Femur (tissue), 1 donor: ENCODE results near the gene C2orf68.
"Not testable (repeated sequence)": the region's sequence is repeated elsewhere in the genome, so short reads cannot be mapped to it uniquely, and the experiment has no call there.

Experiments
- DNase-seq: peaks from one replicate; pipeline ENCODE4 v3.0.0-alpha.2; 2017

Gene C2orf68

GRCh38 chr2:85628658-85629057 lies 16.8 kb upstream of the C2orf68 start:
- DNase-seq: no peak

DNA sequence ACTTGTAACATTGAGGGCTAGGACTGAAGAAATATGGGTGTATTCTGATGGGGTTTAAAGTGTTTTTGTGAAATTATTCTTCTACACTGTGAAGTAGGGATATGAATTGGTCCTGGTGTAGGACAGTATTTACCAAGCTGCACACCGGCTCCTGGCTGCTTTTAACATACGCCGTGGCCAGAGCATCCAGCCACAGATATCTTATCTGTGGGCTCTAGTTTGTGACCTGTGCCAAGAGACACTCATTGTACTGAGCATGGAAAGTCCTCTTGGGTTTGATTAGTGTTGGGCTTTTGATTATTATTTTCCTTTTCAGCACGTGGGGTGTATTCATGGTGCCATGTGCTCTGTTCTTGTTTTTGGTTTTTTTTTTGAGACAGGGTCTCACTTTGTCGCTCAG lies 12.1 kb upstream of the C2orf68 start:
- no peak for DNase-seq

DNA sequence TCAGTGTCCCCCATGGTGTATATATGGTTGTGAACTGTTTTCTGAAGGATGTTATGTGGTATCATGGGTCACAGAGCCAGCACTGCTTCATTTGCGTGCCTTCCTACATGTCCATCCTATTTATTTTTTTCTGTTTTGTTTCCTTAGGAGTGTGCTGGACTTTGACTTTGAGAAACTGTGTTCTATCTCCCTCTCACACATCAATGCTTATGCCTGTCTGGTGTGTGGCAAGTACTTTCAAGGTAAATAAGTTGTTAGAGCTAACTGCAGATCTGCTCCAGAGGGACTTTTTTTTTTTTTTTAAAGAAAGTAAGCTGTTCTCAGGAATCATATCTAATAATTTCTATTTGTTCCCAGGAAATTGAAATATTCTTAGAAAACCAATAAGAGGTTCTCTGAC lies 9.5 kb upstream of the C2orf68 start:
- DNase-seq: no peak

GRCh38 chr2:85619617-85620016 lies 7.8 kb upstream of the C2orf68 start:
- no peak for DNase-seq

GRCh38 chr2:85617723-85618122 lies 5.9 kb upstream of the C2orf68 start:
- DNase-seq: not testable (repeated sequence)

DNA sequence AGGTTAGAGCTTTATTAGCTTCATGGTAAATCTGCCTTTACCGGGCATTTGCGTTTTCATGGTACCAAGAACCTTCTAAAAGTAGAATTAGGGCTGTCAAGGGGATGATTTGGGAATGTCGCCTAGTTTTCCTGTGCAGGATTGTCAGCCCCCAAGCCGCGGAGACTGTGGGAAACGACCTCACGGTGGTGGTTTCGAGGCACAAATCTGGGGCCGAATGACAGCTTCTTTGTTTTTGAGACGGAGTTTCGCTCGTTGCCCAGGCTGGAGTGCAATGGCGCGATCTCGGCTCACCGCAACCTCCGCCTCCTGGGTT lies 3.5 kb upstream of the C2orf68 start:
- no peak for DNase-seq

- DNase-seq: not testable (repeated sequence)
These were observed 2.9 kb upstream of the C2orf68 start for GRCh38 chr2:85614757-85615156.

- DNase-seq: no peak
These were observed 2.0 kb upstream of the C2orf68 start for GRCh38 chr2:85613717-85614515.

DNA sequence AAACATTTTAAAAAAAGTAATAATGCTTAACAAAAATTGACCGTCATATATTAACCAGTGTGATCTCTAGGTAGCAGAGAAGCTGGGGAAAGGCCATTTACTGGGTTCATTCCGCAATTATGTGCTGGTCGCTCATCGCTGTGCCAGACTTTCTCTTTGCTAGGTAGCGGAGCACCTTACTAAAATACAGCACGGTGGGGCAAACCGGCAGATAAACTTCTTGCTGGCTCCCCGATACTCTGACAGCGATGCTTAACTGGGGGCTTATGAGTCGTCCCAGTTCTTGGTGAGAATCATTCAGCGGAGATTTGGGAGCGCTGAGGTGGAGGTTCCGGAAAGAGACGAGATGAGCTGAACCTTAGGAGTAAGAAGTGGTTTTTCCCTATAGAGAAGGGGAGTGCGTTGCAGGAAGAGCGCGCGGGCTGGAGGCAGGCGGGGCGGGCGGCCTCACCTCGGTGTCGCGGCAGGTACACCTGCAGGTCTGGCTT lies 605 bp downstream of the C2orf68 start:
- no peak for DNase-seq

GRCh38 chr2:85607268-85608215 lies 4.3 kb downstream of the C2orf68 start:
- DNase-seq: no peak

DNA sequence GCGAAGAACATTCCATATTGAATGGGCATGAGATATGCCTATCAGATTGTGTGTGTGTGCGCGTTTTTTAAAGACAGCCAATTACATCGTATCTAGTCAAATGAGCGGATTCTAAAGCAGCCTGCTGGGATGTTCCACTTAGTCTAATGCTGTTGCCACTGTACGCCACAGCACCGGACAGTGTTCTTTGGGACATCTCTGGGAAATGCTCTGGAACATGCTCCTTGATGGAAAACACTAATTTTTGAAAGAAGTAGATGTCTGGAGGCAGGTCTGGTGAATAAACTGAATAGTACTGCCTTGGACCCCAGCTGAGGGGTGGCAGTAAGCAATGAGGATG lies 5.8 kb downstream of the C2orf68 start:
- no peak for DNase-seq

DNA sequence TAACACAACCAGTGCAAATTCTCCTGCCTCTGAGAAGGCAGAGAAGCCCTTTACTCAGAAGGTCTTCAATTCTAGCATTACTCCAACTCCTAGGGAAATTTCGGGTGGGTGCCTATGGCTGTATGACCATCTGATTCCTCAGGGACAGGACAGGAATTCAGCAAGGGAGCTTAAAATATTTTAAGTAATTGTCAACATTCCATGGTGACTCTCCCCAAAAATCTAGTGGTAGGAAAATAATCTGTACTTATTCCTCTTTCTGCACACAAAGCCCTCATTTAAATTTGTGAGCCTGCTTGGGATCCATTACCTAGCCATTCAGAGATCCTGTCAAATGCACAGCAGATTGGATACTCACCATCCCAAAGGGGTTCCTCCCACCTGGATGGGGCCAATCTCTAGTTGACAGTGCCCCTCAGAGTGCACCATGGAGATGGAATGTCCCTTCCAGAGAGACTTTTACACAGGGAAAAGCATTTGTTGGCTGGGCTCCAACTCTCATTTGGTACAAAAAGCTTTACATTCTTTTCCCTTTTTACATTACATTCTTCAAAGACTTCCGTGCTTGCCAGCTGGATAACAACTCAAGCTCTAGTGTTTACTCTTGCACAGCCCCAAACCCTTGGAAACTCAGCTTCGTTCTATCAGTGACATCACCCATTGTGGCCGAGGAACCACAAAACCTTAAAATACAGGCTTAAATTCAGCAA lies 6.3 kb downstream of the C2orf68 start:
- DNase-seq: no peak

DNA sequence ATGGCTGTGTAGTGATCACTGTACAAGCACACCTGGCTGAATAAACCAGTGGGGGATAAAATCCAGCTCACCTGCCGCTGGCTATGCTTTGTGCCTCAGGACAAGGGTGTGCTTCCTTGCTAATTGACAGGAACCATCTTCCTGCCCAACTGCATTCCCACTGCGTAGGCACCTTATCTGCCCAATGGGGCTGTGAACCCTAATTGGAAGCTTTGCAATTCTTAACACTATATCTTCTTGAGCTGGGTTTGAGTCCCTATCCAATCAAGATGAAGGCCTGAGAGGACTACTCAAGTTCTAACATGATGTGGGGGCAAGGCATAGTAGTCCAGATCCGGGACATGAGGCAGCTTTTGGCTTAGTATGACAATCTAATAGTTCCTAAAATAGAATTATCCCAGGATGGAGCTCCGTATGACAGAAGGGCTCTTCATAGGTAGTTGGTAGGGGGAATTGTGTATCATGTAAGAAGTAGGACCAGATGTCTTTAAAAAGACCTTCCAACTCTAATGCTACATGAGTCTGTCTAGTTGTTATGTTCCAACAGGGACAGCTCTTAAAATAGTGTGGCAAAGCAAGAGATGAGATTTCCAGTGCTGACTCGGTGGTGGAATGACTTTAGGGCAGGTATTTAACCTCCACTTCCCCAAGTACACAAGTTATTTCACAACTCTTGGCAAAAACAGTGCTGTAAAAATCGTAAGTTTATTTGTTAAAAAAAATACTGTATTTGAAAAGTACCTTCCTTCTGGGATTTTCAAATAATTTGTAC lies 7.1 kb downstream of the C2orf68 start:
- no peak for DNase-seq

DNA sequence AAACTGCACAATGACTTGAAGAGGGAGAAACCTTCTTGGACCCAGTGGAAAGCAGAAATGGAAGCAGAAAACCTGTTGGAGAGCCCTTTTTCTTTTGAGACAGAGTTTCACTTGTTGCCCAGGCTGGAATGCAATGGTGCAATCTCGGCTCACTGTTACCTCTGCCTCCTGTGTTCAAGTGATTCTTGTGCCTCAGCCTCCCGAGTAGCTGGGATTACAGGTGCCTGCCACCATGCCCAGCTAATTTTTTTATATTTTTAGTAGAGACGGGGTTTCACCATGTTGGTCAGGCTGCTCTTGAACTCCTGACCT lies 7.8 kb downstream of the C2orf68 start:
- not testable (repeated sequence) for DNase-seq

DNA sequence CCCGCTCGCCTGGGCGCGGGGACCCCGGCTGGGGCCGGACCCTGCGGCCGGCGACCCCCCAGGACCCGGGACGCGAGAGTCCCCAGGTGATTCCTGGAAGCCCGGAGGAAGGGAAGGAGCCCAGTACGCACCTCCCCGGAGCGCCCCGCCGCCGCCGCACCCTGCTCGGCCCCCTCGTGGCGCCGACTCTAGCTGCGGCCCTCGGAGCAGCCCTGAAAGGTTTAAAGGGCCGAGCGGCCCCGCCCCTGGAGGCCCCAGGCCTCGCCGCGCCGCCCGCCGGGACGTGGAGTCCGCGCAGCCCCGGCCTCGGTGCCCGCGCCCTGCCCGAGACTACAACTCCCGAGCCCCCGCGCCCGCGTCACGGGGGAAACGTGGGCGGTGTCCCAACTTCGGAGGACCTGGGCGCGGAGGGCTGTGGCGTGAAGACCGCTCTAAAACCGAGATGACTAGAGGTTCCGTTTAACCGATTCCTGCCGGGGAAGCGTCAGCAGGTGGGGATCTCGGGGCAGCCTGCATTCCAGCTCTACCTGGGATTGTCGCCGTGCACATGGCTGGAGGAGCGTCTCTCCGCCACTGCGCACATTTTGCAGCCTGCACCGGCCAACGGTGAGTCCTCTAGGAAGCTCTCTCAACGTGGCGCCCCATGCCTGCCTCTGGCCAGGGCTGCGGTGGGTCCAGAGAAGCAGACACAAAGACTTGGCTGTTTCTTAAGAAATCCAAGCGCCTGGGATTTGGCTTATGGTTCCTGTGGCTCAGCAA lies 9.2 kb downstream of the C2orf68 start, which contains the start of gene TMEM150A:
TMEM150A (minus strand) TSS at position 223 of the 759 bp plus-strand sequence. CDS start 750 bp downstream, outside the sequence.
- DNase-seq: peak; percentile 94

DNA sequence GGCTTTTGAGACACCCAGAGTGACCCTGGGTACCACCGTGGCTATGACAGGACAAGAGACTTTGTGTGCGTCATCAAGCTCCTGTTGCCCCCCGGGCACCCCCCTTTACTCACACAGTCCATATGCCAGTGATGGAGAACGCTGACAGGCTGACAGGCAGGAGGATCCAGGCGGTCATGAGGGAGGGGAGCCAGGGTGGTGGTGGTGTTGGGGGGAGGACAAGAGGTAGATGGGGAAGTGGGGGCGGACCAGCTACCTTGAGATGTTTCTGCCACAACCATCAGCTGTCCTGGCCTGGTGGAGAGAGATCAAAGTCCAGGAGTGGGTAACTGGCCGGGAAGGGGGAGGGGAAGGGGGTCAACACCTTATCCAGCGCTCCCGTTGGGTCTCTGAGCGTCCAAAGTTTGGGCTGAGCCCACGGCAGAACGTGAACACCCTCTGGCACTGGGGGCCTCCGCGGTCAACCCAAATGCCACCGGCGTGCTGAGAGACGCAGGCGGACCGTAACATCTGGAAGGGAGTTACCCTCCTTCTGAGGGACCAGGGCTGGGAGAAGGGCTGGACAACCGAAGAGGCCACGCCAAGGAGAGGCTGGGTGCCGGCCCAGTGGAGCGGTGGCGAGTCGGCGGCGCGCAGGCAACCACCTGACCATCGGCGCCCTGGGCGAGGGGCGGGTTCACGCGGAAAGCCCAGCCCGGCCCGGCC lies 9.9 kb downstream of the C2orf68 start:
- DNase-seq: peak; percentile 64

- no peak for DNase-seq
These were observed 10.7 kb downstream of the C2orf68 start for GRCh38 chr2:85600951-85601770.

DNA sequence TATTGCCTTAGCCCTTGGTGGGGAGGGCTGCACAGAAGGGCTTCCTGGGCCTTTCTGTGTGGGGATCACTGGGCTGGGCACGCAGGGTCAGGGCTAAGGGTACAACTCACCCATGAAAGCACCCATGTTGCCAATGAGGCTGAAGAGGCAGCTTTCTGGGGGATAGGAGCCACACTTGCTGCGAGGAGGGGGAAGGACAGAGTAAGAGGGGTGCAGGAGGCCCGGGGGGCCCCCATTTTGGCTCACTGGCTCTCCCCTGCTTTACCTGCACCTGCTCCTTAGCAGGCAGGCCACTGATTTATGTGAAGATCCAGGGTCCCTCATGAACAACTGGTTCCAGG lies 11.7 kb downstream of the C2orf68 start:
- no peak for DNase-seq

- DNase-seq: no peak
These were observed 12.2 kb downstream of the C2orf68 start for GRCh38 chr2:85599468-85600234.
